GM12878 (cell line): ENCODE data around the gene UEVLD. TPM values are rescaled to one million over a fixed set of nuclear protein-coding genes. Genes with fewer than 3 reads are reported as not detected.

Experiments used
- ATAC-seq: fragments of 200-7000 bp; cut with Tn5 transposase; 3 replicates; pipeline ENCODE4 v1.9.1; 2020; ENCODE audit warnings: mild to moderate bottlenecking, moderate library complexity
- BruUV-seq: library from RNA; stranded (reverse); fragments of 400-500 nt; replicated peaks from 2 replicates; lab custom pipeline; 2021; lab: Mats Ljungman, UMichigan
- CTCF ChIA-PET: fragments of 300-600 bp; sonication (Branson Sonifier 250); formaldehyde crosslinking; extraction: SDS; loops from one replicate; lab custom pipeline; 2021; ENCODE audit warnings: inconsistent platforms; lab: Yijun Ruan, JAX
- POLR2A ChIA-PET: fragments of 350-600 bp; formaldehyde crosslinking; extraction: SDS; loops from one replicate; lab custom pipeline; 2021; ENCODE audit warnings: inconsistent platforms; lab: Charles Lee
- RAD21 ChIA-PET: fragments of 300-600 bp; sonication (Branson Sonifier 250); formaldehyde crosslinking; loops from one replicate; lab custom pipeline; 2023; ENCODE audit warnings: antibody characterized with exemption; ENCODE audit not compliant: unreplicated experiment; lab: Charles Lee
- SMC1A ChIA-PET: fragments of 300-600 bp; sonication (Branson Sonifier 250); formaldehyde crosslinking; loops from one replicate; lab custom pipeline; 2023; ENCODE audit not compliant: unreplicated experiment, uncharacterized antibody; lab: Charles Lee
- DNase-seq: peaks from one replicate; pipeline ENCODE4 v3.0.0-alpha.2; 2011; ENCODE audit warnings: low read depth, low spot score
- FAIRE-seq: peaks from 3 replicates; lab custom pipeline; 2011; peaks lifted over from hg19 to GRCh38; lab: Jason Lieb, UNC
- H2AFZ ChIP-seq: 2 replicates; pipeline ENCODE4 v1.6.0; 2011; ENCODE audit warnings: low read depth, low read length, control low read depth; ENCODE audit not compliant: control insufficient read depth
- H3K27ac ChIP-seq: 2 replicates; pipeline ENCODE4 v1.5.1; 2011; ENCODE audit warnings: control low read depth; ENCODE audit not compliant: control insufficient read depth, insufficient read depth
- H3K27me3 ChIP-seq, 2 experiments: replicated peaks in 1 of 2; 2 replicates each; pipeline versions ENCODE4 v1.6.0 to v1.6.1; 2011; ENCODE audit warnings: low read length in 1 of 2; ENCODE audit not compliant: control insufficient read depth in 2 of 2, insufficient read depth in 2 of 2
- H3K36me3 ChIP-seq, 2 experiments: 2 replicates each; pipeline ENCODE4 v1.5.1; 2011; ENCODE audit warnings: low read length in 1 of 2; ENCODE audit not compliant: control insufficient read depth in 2 of 2, insufficient read depth in 2 of 2
- H3K4me1 ChIP-seq: 2 replicates; pipeline ENCODE4 v1.6.1; 2011; ENCODE audit warnings: mild to moderate bottlenecking, low read length, moderate library complexity, mixed read lengths; ENCODE audit not compliant: control insufficient read depth, insufficient read depth
- H3K4me2 ChIP-seq: 2 replicates; pipeline ENCODE4 v1.6.0; 2011; ENCODE audit warnings: control low read depth; ENCODE audit not compliant: control insufficient read depth, insufficient read depth
- H3K4me3 ChIP-seq: fragments of 200-600 bp; sonication (generic); 2 replicates; pipeline ENCODE4 v1.5.1; 2016
- H3K79me2 ChIP-seq: 2 replicates; pipeline ENCODE4 v1.6.0; 2011; ENCODE audit warnings: low read length; ENCODE audit not compliant: control insufficient read depth, insufficient read depth
- H3K9ac ChIP-seq: 2 replicates; pipeline ENCODE4 v1.8.0; 2011; ENCODE audit warnings: low read length, control low read depth, mixed read lengths; ENCODE audit not compliant: control insufficient read depth, insufficient read depth
- H3K9me3 ChIP-seq: replicated peaks from 3 replicates; pipeline ENCODE4 v1.5.1; 2011; ENCODE audit warnings: mild to moderate bottlenecking, low read length; ENCODE audit not compliant: control insufficient read depth, insufficient read depth
- H4K20me1 ChIP-seq: 2 replicates; pipeline ENCODE4 v1.6.0; 2011; ENCODE audit not compliant: control insufficient read depth, insufficient read depth
- BCL11A ChIP-seq: IDR thresholded peaks from 2 replicates; pipeline ENCODE4 v1.6.1; 2011; ENCODE audit warnings: low read depth, low read length
- BRCA1 ChIP-seq: IDR thresholded peaks from 2 replicates; pipeline ENCODE4 v1.6.1; 2011; ENCODE audit warnings: low read depth, low read length, improper control_type of control experiment
- EGR1 ChIP-seq, 2 experiments: IDR thresholded peaks; 1 replicate in 1 of 2; 2 replicates in 1 of 2; pipeline ENCODE4 v1.6.1; 2011 to 2012; ENCODE audit warnings: low read depth in 2 of 2, low read length in 2 of 2, borderline replicate concordance in 1 of 2, mild to moderate bottlenecking in 1 of 2, moderate library complexity in 1 of 2
- HDAC6 ChIP-seq: fragments of 200-600 bp; sonication (generic); IDR thresholded peaks from one replicate; pipeline ENCODE4 v1.8.0; 2017; ENCODE audit warnings: antibody characterized with exemption; ENCODE audit not compliant: unreplicated experiment
- IKZF1 ChIP-seq: fragments of 450-650 bp; conservative IDR thresholded peaks from 2 replicates; pipeline ENCODE4 v1.6.1; 2017; ENCODE audit warnings: antibody characterized with exemption, mild to moderate bottlenecking
- JUNB ChIP-seq: IDR thresholded peaks from 2 replicates; pipeline ENCODE4 v1.6.1; 2016; ENCODE audit warnings: antibody characterized with exemption, mild to moderate bottlenecking
- KDM1A ChIP-seq: fragments of 200-600 bp; sonication (generic); IDR thresholded peaks from 2 replicates; pipeline ENCODE4 v1.6.1; 2016; ENCODE audit warnings: borderline replicate concordance
- KLF5 ChIP-seq: fragments of 450-650 bp; IDR thresholded peaks from 2 replicates; pipeline ENCODE4 v1.6.1; 2014; ENCODE audit warnings: mild to moderate bottlenecking; ENCODE audit not compliant: partially characterized antibody
- NFYA ChIP-seq: IDR thresholded peaks from 2 replicates; pipeline ENCODE4 v1.6.1; 2011; ENCODE audit warnings: low read depth, mild to moderate bottlenecking, low read length, improper control_type of control experiment, borderline replicate concordance
- PAX5 ChIP-seq: IDR thresholded peaks from 2 replicates; pipeline ENCODE4 v1.6.1; 2011; ENCODE audit warnings: low read depth, low read length, borderline replicate concordance
- PKNOX1 ChIP-seq: fragments of 450-650 bp; IDR thresholded peaks from 2 replicates; pipeline ENCODE4 v1.6.1; 2016; ENCODE audit warnings: mild to moderate bottlenecking
- POLR2AphosphoS5 ChIP-seq: IDR thresholded peaks from 2 replicates; pipeline ENCODE4 v1.6.1; 2011; ENCODE audit warnings: mild to moderate bottlenecking, low read length, inconsistent platforms
- RELA ChIP-seq: fragments of 450-650 bp; IDR thresholded peaks from 2 replicates; pipeline ENCODE4 v1.8.0; 2014; ENCODE audit warnings: borderline replicate concordance; ENCODE audit not compliant: partially characterized antibody
- SIX5 ChIP-seq: IDR thresholded peaks from 2 replicates; pipeline ENCODE4 v1.6.1; 2011; ENCODE audit warnings: mild to moderate bottlenecking, low read depth, low read length, moderate library complexity; ENCODE audit not compliant: severe bottlenecking
- SMAD1 ChIP-seq: fragments of 450-650 bp; IDR thresholded peaks from 2 replicates; pipeline ENCODE4 v1.6.1; 2018; ENCODE audit warnings: mild to moderate bottlenecking, low read depth; ENCODE audit not compliant: partially characterized antibody
- SP1 ChIP-seq: IDR thresholded peaks from one replicate; pipeline ENCODE4 v1.6.1; 2011; ENCODE audit warnings: low read depth, low read length
- SREBF2 ChIP-seq: IDR thresholded peaks from 2 replicates; pipeline ENCODE4 v1.6.1; 2012; ENCODE audit warnings: mild to moderate bottlenecking, low read length
- STAT3 ChIP-seq: IDR thresholded peaks from 2 replicates; pipeline ENCODE4 v1.6.1; 2011; ENCODE audit warnings: low read depth, low read length, improper control_type of control experiment
- TARDBP ChIP-seq: IDR thresholded peaks from 2 replicates; pipeline ENCODE4 v1.6.1; 2016; ENCODE audit warnings: borderline replicate concordance
- YBX1 ChIP-seq: fragments of 450-650 bp; IDR thresholded peaks from 2 replicates; pipeline ENCODE4 v1.6.1; 2016; ENCODE audit warnings: antibody characterized with exemption
- ZNF622 ChIP-seq: fragments of 450-650 bp; IDR thresholded peaks from 2 replicates; pipeline ENCODE4 v1.6.1; 2017; ENCODE audit warnings: mild to moderate bottlenecking, inconsistent platforms
- WGBS: methylation state at CpG from one replicate; pipeline ENCODE4 v1.1.6; 2016; ENCODE audit warnings: low lambda C conversion rate; ENCODE audit not compliant: insufficient replicate concordance, insufficient coverage; ENCODE audit errors: missing lambda C conversion rate; 5-methylcytosine and 5-hydroxymethylcytosine counted together
- in situ Hi-C: fragments of 300-500 bp; cut with MboI; formaldehyde crosslinking; loops from 9 replicates; pipeline ENCODE4 v1.14.3; 2018; ENCODE audit warnings: mixed read lengths
- intact Hi-C: fragments of 100-400 bp; cut with micrococcal nuclease; formaldehyde crosslinking; loops from one replicate; pipeline ENCODE4 v1.14.2; 2022; ENCODE audit not compliant: unreplicated experiment
- polyA plus RNA-seq, 11 experiments: library from polyadenylated mRNA; depleted of rRNA in 4 of 11; unstranded in 6 of 11; stranded (reverse) in 5 of 11; fragments of >200 nt; fragmentation: Nextera tagmentation in 4 of 11; fragmentation: Illumina TruSeq in 1 of 11; extraction: Ambion mirVana in 4 of 11; extraction: Trizol in 1 of 11; gene quantifications; 1 replicate in 1 of 11; 2 replicates in 10 of 11; pipeline versions ENCODE4 v1.2.1 to v1.2.3, GENCODE V29; 2011 to 2016; ENCODE audit warnings: inconsistent platforms in 2 of 11, missing spikeins in 2 of 11, low read depth in 1 of 11
- total RNA-seq, 4 experiments: library from RNA; depleted of rRNA in 3 of 4; stranded (reverse); fragments of >200 nt in 3 of 4; fragmentation: Illumina TruSeq in 1 of 4; extraction: Trizol in 1 of 4; gene quantifications; 2 replicates each; pipeline versions ENCODE4 v1.2.1 to v1.2.3, GENCODE V29; 2013 to 2021
- TF ChIP-seq, protein P1 (sequence below): IDR thresholded peaks from 2 replicates; pipeline ENCODE4 v1.6.1; 2012; ENCODE audit warnings: low read depth, low read length, improper control_type of control experiment
- TF ChIP-seq, protein P2 (sequence below): IDR thresholded peaks from 2 replicates; pipeline ENCODE4 v1.6.1; 2012; ENCODE audit warnings: low read length, inconsistent platforms

The UEVLD gene
- total and polyA plus RNA-seq, 10 of the 15 experiments (the other 5 are each of a cell fraction or from before 2014, with no cell fraction given): 6.5 to 16.3 (median 13.4) TPM

DNA sequence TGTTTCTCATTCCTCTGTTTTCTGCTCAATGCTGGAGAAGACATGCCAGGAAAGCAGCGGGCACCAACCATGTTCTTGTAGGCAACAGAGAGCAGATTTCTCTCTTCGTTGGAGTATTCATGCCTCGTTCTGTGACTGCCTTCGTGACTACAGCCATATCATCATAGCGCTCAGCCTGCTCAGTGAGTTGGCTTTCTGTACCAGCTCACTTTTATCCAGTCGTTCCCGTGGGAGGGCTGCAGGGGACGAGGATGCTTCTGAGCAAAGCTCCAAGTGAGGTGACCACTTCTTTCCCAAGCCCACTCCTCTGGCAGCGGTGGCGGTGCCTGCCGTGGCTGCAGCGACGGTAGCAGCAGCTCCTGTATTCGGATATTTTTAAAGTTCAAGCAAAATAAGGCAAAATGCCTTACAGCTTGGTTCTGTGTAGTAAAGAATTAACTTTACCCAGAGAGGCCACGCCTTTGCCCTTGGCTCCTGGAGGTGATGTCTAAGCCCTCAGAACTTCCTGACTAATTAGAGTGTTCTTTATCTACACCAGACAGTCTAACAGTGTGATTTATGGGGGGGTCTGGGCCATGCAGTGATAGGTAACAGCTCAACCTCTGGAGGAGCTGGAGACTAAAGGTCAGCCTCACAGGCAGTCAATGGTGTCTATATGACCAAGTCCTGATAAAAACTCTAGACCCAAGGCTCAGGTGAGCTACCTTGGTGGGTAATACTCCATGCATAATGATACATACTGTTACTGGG is 97.6 kb downstream of the UEVLD start (continued):
- no peak for TF ChIP-seq STAT3
- no peak for TF ChIP-seq POLR2AphosphoS5
- no peak for TF ChIP-seq SMAD1
- no peak for TF ChIP-seq KDM1A
- no peak for TF ChIP-seq BRCA1
- no peak for TF ChIP-seq EGR1 (IDR thresholded peaks at IDR 0.05; ENCODE audit: borderline replicate concordance in 1 of 2, low read depth in 2 of 2, low read length in 2 of 2)
- TF ChIP-seq TARDBP: no peak
- no peak for TF ChIP-seq NFYA

- in situ Hi-C loops (no loop called here), intact Hi-C loops (no loop called here)
- SMC1A ChIA-PET: interaction anchor here (1.0 to 1.7 kb wide), 3 partner anchors 9 to 246 kb away, joined by 3 to 6 read pairs (median 3); no protein-coding TSS in a partner anchor
- ATAC-seq (no peak), FAIRE-seq (no peak), DNase-seq (no peak)
- Histone ChIP-seq H3K79me2 (no peaks in the 10 kb centered on the region), H3K9ac (no peak overlapping the region), H3K4me3 (no peak overlapping the region), H3K9me3 (no peaks in the 10 kb centered on the region), H3K27me3 (no peaks in the 10 kb centered on the region), H2AFZ (no peak overlapping the region), H4K20me1 (no peaks in the 10 kb centered on the region), H3K4me1 (peaks cover 5% of the 10 kb centered on the region), H3K27ac (no peak overlapping the region), H3K4me2 (no peak overlapping the region), H3K36me3 (peaks cover 0 to 16% of the 10 kb centered on the region in 2 experiments; a peak in 2 of 4 replicates)
- CTCF ChIA-PET: interaction anchor here (1.0 to 2.1 kb wide), 2 partner anchors 31 to 51 kb away, joined by 4 read pairs; no protein-coding TSS in a partner anchor
- no TSS peak for BruUV-seq
- WGBS: 58% methylated on average over 1 of the region's 1 CpG
- RAD21 ChIA-PET: interaction anchor here (1.4 kb wide), 1 partner anchor 276 kb away, joined by 4 read pairs; no protein-coding TSS in a partner anchor
- POLR2A ChIA-PET: no interaction called here
- TF ChIP-seq, protein P1, sequence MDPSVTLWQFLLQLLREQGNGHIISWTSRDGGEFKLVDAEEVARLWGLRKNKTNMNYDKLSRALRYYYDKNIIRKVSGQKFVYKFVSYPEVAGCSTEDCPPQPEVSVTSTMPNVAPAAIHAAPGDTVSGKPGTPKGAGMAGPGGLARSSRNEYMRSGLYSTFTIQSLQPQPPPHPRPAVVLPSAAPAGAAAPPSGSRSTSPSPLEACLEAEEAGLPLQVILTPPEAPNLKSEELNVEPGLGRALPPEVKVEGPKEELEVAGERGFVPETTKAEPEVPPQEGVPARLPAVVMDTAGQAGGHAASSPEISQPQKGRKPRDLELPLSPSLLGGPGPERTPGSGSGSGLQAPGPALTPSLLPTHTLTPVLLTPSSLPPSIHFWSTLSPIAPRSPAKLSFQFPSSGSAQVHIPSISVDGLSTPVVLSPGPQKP: no peak
- no peak for TF ChIP-seq JUNB
- no peak for TF ChIP-seq SP1
- no peak for TF ChIP-seq SREBF2
- TF ChIP-seq BCL11A: no peak
- TF ChIP-seq KLF5: no peak
- TF ChIP-seq YBX1: no peak
- TF ChIP-seq ZNF622: no peak
- TF ChIP-seq PAX5: no peak
- no peak for TF ChIP-seq PKNOX1
- no peak for TF ChIP-seq RELA
- TF ChIP-seq, protein P2, sequence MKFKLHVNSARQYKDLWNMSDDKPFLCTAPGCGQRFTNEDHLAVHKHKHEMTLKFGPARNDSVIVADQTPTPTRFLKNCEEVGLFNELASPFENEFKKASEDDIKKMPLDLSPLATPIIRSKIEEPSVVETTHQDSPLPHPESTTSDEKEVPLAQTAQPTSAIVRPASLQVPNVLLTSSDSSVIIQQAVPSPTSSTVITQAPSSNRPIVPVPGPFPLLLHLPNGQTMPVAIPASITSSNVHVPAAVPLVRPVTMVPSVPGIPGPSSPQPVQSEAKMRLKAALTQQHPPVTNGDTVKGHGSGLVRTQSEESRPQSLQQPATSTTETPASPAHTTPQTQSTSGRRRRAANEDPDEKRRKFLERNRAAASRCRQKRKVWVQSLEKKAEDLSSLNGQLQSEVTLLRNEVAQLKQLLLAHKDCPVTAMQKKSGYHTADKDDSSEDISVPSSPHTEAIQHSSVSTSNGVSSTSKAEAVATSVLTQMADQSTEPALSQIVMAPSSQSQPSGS: no peak
- TF ChIP-seq HDAC6: no peak
- TF ChIP-seq IKZF1: no peak
- no peak for TF ChIP-seq SIX5
These were observed 98.2 kb downstream of the UEVLD start for GRCh38 chr11:18490319-18490718.
